ENCODE measurements around the gene ZNF528. TPM values are rescaled to one million over a fixed set of nuclear protein-coding genes. Genes with fewer than 3 reads are reported as not detected.

Gene ZNF528
- total and polyA plus RNA-seq, 5 experiments from 2014 or later, result 9.2 to 62.4 (median 12.4) TPM

- H3K4me3 Mint-ChIP-seq, result peak overlapping the region in 1 of 10 donors; percentile 37
- POLR2A ChIA-PET, result no interaction called here
- H3K36me3 Mint-ChIP-seq, result peaks cover 7 to 64% (median 40%) of the 10 kb centered on the region in 3 donors
- no peak for ATAC-seq
- no peak for DNase-seq
- no peak overlapping the region for H3K27ac Mint-ChIP-seq
- H3K9me3 Mint-ChIP-seq, result peaks cover under 1 to 98% (median 61%) of the 10 kb centered on the region in 9 donors
- H3K27me3 Mint-ChIP-seq, result peaks cover 0 to 7% (median 3%) of the 10 kb centered on the region in 5 donors
- H3K4me1 Mint-ChIP-seq, result no peaks in the 10 kb centered on the region
Observed at GRCh38 chr19:52444506-52444905, 46.9 kb downstream of the ZNF528 start.

GRCh38 chr19:52451241-52451640 lies 53.6 kb downstream of the ZNF528 start:
- Mint-ChIP-seq H3K9me3 (peaks cover 31 to 98% (median 61%) of the 10 kb centered on the region in 9 donors), H3K27ac (no peak overlapping the region), H3K4me1 (peaks cover 6 to 30% (median 16%) of the 10 kb centered on the region in 4 donors), H3K4me3 (peak overlapping the region in 3 of 10 donors; percentile 36 to 54 (median 40)), H3K36me3 (peaks cover 26 to 79% (median 66%) of the 10 kb centered on the region in 3 donors), H3K27me3 (peaks cover 0 to 16% (median 8%) of the 10 kb centered on the region in 5 donors)
- ATAC-seq, result no peak
- POLR2A ChIA-PET, result no interaction called here
- DNase-seq, result no peak

- Mint-ChIP-seq H3K9me3 (peaks cover 26 to 98% (median 67%) of the 10 kb centered on the region in 9 donors), H3K4me1 (peaks cover 6 to 30% (median 17%) of the 10 kb centered on the region in 4 donors), H3K27ac (peak within 1 kb of the TSS; percentile 23 to 86 (median 76)), H3K4me3 (peak within 1 kb of the TSS; percentile 84 to 93 (median 90)), H3K36me3 (peaks cover 46 to 80% (median 77%) of the 10 kb centered on the region in 3 donors), H3K27me3 (peaks cover 0 to 16% (median 8%) of the 10 kb centered on the region in 5 donors)
- POLR2A ChIA-PET, result interaction anchor here (0.6 kb wide), 1 partner anchor 485 kb away, joined by 5 read pairs; no protein-coding TSS in a partner anchor
- ATAC-seq (peak; percentile 93 to 94), DNase-seq (peak; percentile 25 to 89 (median 64))
Observed at GRCh38 chr19:52453324-52454094, 55.9 kb downstream of the ZNF528 start, which contains the start of gene ZNF578. TSS of gene ZNF578 (plus strand) at chr19:52453553. CDS start at chr19:52501846, 48,293 bp downstream.

- Mint-ChIP-seq H3K27ac (no peak overlapping the region), H3K4me1 (no peaks in the 10 kb centered on the region), H3K27me3 (no peaks in the 10 kb centered on the region), H3K4me3 (no peak overlapping the region), H3K36me3 (peaks cover 23 to 89% (median 64%) of the 10 kb centered on the region in 3 donors), H3K9me3 (peaks cover 11 to 98% (median 58%) of the 10 kb centered on the region in 9 donors)
- DNase-seq (no peak), ATAC-seq (no peak)
- POLR2A ChIA-PET, result interaction anchor here (0.6 kb wide), 1 partner anchor 86 kb away, joined by 4 read pairs; no protein-coding TSS in a partner anchor
Observed at GRCh38 chr19:52464798-52465470, 67.3 kb downstream of the ZNF528 start.

Other genes starting within 250 kb of the ZNF528 start
- 10 to 100 TPM; 45.7 to 46.6 TPM for gene ZNF836, start 226.2 kb upstream of the ZNF528 start, total RNA-seq
- 10 to 100 TPM; 10.2 to 19.8 (median 12.8) TPM for gene ZNF836, start 226.2 kb upstream of the ZNF528 start, polyA plus RNA-seq
- 100 to 1,000 TPM; 184 TPM for gene PPP2R1A, start 207.8 kb upstream of the ZNF528 start, total RNA-seq
- 100 to 1,000 TPM; 148 to 174 (median 170) TPM for gene PPP2R1A, start 207.8 kb upstream of the ZNF528 start, polyA plus RNA-seq
- gene ZNF766, start 128.3 kb upstream of the ZNF528 start, total RNA-seq, result 10 to 100 TPM; 61.0 to 67.2 TPM
- gene ZNF766, start 128.3 kb upstream of the ZNF528 start, polyA plus RNA-seq, result 10 to 100 TPM; 49.6 to 70.5 (median 61.8) TPM
- 10 to 100 TPM; 27.3 to 28.2 TPM for gene ZNF480, start 100.7 kb upstream of the ZNF528 start, total RNA-seq
- gene ZNF480, start 100.7 kb upstream of the ZNF528 start, polyA plus RNA-seq, result 10 to 100 TPM; 22.6 to 30.2 (median 29.1) TPM
- gene ZNF610, start 61.6 kb upstream of the ZNF528 start, total RNA-seq, result 1 to 10 TPM; 4.5 to 7.5 TPM
- 1 to 10 TPM in 2 of 3 donors, under 1 TPM in 1; 0.97 to 3.2 (median 1.2) TPM for gene ZNF610, start 61.6 kb upstream of the ZNF528 start, polyA plus RNA-seq
- 10 to 100 TPM; 46.5 to 57.9 TPM for gene ZNF880, start 27.9 kb upstream of the ZNF528 start, total RNA-seq
- gene ZNF880, start 27.9 kb upstream of the ZNF528 start, polyA plus RNA-seq, result 10 to 100 TPM; 38.7 to 46.8 (median 40.4) TPM
- gene ZNF534, start 31.3 kb downstream of the ZNF528 start, total RNA-seq, result not detected
- gene ZNF534, start 31.3 kb downstream of the ZNF528 start, polyA plus RNA-seq, result not detected
- 1 to 10 TPM; 5.5 to 6.1 TPM for gene ZNF578, start 55.7 kb downstream of the ZNF528 start, total RNA-seq
- 1 to 10 TPM; 3.0 to 3.5 (median 3.4) TPM for gene ZNF578, start 55.7 kb downstream of the ZNF528 start, polyA plus RNA-seq
- 10 to 100 TPM; 51.6 to 58.3 TPM for gene ZNF808, start 129.8 kb downstream of the ZNF528 start, total RNA-seq
- gene ZNF808, start 129.8 kb downstream of the ZNF528 start, polyA plus RNA-seq, result 10 to 100 TPM in 2 of 3 donors, 1 to 10 TPM in 1; 8.0 to 13.2 (median 12.9) TPM
- gene ZNF701, start 172.4 kb downstream of the ZNF528 start, total RNA-seq, result 10 to 100 TPM; 35.8 to 40.3 TPM
- 10 to 100 TPM; 13.6 to 14.4 (median 14.1) TPM for gene ZNF701, start 172.4 kb downstream of the ZNF528 start, polyA plus RNA-seq
- gene ZNF83, start 240.5 kb downstream of the ZNF528 start, total RNA-seq, result 100 to 1,000 TPM; 112 to 113 TPM
- gene ZNF83, start 240.5 kb downstream of the ZNF528 start, polyA plus RNA-seq, result 10 to 100 TPM; 10.9 to 18.3 (median 13.8) TPM

All from naive thymus-derived CD8-positive, alpha-beta T cell (primary cell).